HG02840 (cell line): Measurements from ENCODE around the gene SDK1.

Experiments used
- ATAC-seq: cut with Tn5 transposase; IDR thresholded peaks from one replicate; pipeline ENCODE4 v1.9.1; 2021; ENCODE audit warnings: mild to moderate bottlenecking, moderate library complexity, moderate number of reproducible peaks; ENCODE audit not compliant: unreplicated experiment, low FRiP score

SDK1 gene

DNA sequence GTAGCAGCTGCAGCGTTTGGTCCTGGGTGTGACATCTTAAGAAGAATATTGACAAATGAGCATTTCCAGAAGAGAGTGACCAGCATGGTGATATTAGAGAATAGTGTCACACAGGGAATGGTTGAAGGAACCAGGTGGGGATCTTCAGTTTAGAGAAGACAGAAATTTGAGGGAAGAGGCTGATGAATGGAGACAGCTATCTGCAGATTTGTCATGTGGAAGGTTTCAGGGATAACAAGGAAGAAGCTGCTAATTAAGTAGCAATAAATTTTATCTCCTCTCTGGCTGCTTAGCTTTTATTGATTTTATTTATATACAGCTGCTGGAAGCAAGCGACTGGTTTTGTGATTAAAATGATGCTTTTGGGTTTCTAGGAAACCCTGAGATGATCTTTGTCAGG lies 26.0 kb downstream of the SDK1 start:
- ATAC-seq, result no peak

DNA sequence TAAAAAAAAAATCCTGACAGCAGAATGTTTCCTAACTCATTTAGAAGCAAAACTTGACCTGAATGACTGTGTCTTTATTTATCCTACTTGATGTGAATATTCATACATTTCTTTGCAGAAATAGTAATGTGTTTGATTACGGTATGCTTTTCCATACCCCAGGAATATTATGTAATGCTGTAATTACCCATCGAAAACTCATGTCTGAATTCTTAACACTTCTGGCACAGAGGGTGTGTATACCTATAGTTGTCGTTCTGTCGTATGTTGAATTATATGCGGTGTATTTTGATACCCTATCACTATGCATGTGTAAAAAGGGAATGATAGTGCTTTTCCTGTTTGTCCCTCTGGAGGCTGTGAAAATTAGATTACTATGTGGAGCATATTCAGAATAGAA lies 26.6 kb downstream of the SDK1 start:
- no peak for ATAC-seq

DNA sequence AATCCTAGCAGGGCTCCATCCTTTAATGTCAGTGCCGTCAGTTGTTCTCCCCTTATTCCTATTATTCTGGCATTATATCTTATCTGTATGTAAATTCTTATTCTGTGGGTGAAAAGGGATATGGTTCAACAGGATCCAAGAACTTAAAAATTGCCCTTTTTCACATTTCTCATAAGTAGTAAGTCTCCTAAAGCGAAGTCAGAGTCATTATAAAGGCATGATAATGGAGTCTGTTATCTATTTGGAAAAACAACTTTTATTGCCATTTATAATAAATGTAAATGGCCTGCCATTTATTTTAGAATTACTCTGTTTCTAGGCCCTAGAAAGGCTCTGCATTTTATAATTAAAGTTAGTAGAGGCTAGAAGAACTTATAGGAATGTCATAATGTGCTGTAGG lies 31.3 kb downstream of the SDK1 start:
- no peak for ATAC-seq

DNA sequence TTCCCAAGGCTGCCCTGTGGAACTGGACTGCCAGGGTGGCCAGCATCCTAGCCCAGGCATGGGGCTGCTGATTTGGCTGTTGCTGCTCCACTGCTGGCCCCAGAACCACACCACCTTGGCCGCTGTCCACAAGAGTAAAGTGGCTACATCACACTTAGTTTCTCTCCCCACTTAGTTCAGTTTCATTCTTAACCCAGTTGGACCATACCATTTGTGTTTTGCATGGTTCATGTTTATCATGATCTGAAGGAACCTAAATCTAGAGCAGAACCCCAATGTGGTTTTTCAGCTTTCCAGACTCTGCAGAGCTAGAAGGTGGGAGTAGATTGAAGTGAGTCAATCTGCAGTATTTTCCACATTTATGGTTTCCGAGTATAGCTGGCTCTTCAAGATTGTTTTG lies 32.8 kb downstream of the SDK1 start:
- ATAC-seq, result no peak

DNA sequence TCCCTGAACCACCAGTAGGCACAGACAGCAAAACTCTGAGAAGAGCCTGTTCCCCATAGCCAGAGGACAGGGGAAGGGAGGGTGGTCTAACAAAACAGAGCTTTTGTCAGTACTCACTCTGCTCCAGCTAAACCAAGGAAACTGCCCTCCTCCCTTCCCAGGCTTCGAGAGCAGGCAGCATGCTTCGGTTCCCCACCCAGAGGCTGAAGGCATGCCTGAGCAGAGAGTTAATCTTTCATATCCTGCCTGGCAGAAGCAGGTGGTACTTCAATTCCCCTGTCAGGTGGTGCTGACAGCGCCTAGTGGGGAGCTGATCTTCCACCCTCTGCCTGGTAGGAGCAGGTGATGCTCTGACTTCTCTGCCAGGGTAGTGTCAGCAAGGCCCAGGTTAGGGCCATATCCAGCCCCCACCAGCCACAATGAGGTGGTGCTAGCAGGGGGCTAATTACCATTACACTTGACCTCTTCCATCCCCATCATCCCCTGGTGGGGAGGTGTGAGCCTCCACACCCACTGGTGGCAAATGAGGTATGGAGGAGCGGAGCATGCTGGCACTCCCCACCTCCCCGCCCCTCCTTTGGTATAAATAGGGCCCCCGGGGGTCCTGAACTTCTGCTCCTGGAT lies 35.1 kb downstream of the SDK1 start:
- ATAC-seq, result no peak

DNA sequence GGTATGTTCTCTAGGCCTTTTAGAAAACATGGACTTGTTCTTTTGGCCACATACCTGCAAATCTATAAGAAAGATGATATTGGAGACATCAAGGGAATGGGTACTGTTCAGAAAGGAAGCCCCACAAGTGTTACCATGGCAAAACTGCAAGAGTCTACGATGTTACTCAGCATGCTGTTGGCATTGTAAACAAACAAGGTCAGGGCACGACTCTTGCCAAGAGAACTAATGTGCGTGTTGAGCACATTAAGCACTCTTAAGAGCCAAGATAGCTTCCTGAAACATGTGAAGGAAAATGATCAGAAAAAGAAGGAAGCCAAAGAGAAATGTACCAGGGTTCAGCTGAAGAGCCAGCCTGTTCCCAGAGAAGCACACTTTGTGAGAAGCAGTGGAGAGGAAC lies 37.1 kb downstream of the SDK1 start:
- no peak for ATAC-seq

DNA sequence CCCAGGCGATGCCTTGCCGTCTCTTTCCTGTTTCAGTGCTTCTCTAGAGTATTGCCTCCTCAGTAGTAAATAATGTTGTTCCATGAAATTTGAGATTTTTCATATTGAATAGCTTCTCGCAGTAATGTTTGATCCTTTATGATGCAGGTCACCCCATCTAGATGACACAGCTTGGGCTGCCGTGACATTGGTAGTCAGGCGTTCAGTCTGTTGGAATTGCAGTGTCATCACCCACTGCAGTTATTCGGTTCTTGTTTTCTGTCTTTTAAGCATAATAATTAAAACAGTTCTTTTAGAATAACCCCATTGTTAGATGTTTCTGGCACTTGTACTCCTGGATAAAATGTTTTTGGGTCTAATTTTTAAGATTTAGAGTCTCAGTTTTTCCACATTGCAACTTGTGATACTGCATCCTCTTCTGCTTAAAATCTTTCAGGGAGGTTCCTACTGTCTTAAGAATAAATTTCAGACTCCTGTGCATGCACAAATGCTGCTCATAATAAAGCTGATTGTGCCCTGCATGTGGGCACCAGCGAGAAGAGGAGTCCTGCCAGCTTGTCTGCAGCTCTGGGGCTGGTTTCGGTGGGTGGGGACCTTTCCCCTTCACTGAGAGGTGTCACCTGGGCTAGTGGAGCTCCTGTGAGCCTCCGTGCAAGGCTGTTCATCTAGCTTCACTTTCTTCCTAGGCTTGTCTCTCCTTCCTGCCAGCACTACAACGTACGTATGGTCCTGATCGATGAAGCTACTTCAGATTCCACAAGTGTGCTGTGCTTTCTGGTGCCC lies 44.8 kb downstream of the SDK1 start:
- ATAC-seq, result no peak

DNA sequence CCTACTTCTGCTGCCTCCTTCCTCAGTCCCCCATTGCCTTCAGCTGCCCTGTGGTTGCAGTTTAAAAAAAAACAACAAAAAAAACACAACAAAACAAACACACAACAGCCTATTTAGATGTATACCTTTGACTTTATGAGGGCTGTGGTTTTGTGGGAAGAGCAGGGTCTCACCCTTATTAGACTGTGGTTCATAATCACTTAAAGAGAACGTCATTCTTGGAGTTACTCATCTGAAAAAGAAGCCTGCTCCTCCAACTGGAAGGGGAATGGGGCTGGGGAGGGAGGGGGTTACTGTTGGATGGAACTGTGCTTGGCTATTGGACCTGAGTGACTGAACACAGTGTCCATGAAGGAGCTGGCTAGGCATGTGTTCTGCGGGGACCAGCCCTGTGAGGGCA lies 48.1 kb downstream of the SDK1 start:
- no peak for ATAC-seq

DNA sequence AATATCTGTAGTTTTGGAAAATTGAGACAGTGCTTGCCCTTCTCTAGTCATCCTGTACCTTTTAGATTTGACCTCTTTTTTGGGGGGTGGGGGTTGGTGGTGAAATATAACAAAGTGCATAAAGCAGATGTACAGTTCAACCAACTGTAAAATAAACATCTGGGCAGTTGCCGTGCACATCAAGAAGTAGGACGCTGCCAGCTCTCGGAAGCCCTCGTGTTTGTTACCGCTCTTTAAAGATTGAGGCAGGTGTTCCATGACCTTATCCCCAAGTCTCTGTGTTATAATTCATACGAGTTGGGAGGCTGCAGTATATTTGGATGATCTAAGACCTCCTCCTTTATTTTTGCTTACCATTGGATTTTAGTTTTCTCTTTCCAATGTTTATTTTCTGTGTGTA lies 55.1 kb downstream of the SDK1 start:
- ATAC-seq, result no peak

DNA sequence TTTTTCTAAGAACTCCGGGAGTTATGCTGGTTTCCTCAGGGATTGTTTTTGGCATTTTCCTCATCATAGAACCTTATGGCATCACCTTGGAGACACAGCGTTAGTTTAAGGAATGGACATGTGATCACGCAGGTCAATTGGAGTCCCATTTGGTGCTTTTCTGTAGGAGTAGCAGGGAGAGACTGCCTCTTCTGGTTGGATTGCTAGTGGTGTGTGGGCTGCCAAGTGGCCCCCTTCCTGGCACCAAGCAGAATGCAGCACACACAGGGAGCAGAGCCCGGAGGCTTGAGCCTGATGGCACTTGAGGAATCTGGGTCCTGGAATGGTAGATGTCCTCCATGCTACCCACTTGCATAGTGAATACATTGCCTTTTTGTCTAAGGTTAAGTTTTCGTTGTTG lies 57.9 kb downstream of the SDK1 start:
- ATAC-seq, result no peak

DNA sequence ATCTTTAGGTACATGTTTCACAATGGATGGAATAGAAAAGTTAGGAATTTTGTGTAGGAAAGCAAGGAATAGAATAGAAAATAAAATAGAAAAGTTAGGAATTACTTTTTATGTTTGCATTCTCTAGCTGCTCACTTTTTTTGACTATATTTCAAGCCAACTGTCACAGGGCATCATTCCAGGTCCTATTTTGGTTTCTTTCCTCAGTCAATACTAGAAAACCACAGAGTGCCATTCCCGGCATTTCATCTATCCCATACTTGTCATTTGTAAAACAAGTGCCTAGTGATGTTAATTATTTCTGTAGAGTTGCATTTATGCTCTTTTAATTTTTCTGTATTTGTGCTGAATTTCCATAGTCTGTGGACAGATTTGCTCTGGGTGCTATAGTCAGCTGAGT lies 66.2 kb downstream of the SDK1 start:
- ATAC-seq, result no peak

DNA sequence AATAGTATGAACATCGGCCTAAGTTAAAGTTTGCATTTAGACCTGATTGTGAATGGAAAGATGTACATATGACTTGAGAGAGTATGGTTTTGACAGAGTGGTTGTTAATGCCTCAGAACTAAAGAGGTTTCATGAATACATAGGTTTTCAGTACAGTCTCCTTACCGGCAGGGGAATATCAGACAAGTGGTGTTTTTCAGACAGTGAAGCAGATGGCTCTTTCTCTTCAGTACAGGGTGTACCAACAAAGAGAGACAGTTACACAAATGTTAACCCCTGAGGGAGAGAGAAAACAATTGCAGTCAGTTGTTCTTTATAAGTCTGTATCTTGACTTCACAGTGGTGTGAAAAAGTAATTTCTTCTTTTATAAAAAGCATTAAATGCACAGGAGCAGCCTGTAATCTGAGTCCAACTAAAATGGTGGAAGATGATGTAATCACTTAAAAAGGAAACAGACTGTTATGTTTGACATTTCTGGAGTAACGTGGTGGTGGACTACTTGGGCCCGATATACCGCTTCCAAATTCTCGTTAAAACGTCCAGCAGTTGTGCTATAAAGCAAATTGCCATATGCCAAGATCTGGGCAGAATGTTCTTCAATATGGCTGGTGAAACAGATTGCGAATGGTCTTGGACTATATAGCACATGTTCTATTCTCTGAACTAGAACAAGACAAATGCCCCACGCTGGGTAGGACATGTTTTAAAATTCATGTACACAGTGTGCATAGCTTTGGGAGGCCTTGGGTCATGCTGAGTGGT lies 69.2 kb downstream of the SDK1 start:
- ATAC-seq, result no peak

DNA sequence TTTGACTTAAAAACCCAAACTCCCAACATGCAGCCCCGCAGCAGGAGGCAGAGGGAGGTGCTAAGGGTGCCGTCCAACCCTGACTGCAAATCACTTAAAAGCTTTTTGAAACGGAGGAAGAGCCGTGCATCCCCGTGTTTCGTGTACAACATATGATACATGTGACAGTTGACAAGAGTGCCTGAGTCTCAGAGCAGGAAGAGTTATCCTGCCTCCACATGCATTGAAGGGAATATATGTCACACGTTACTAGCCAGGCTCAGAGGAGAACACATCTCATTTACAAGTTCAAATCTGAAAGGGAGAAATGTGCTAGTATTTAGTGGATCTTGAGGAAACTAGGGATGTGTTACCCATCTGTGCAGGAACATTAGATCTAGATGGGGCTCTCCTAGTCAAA lies 69.9 kb downstream of the SDK1 start:
- ATAC-seq, result no peak

DNA sequence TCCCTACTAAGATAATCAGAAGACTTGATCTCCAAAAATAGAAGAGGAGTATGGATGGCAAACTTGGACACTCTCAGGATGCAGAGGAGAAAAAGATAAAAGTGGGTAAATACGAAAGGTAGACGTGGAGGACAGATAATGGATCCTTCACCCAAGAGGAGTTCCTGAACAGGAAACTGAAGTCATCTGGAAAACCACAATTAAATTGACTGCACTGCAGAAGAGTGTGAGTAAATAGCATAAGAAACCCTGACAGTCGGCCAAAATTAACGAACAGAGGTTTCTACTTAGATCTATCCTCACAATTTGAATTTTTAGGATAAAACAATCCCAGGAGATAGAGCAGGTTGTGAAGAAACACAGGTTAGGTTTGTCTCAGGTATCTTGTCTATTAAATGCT lies 70.5 kb downstream of the SDK1 start:
- ATAC-seq, result no peak

DNA sequence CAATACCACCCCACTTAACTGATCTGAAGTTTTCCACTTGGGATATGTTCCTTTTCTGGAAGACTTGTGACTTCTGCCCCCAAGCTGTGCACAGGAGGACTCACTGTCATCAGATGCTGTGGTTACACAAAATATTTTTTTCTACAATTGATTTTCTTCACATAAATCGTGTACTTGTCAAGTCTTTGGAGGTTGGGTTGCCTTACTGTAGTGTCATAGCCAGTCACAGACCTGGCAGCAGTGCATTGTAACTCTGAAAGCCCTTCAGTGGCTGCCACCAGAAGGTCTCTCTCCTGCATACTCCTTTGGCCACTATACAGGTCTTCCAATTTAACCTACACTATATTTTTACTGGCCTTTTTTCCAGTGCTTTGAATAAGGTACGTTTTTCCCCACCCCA lies 73.2 kb downstream of the SDK1 start:
- no peak for ATAC-seq

DNA sequence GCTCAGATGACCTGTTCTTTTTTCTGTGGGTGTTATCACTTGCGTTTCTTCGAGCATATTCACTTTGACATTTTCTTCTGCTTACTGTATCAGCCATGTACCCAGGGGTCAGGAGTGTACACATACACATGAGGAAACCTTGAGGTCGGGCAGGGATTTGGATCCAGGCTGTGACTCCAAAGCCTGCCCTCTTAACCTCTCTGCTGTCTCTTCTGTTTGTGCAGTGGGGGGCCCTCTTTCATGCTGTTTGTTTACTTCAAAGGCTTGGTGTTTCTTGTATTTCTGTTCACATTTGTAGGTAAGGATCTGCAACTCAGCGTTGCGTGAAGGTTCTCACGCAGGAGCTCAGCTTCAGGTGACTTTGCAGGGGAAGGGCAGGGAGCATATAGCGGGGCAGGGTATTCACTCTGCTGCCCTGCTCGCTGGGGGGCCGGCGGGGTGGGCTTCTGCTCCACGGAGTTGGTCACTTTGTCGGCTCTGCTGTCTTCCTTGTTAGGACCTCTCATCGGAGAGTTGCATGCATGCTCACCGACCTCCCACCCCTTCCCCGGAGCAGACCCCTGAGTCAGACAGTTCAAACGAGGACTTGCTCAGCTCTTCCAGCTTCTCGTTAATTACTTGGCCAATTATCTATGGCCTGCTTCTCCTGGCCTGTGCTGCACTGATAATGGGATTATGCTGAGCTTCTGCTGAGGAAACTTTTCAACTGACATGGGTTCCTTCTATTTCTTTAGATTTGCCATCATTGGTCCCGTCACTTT lies 77.5 kb downstream of the SDK1 start:
- ATAC-seq, result no peak

DNA sequence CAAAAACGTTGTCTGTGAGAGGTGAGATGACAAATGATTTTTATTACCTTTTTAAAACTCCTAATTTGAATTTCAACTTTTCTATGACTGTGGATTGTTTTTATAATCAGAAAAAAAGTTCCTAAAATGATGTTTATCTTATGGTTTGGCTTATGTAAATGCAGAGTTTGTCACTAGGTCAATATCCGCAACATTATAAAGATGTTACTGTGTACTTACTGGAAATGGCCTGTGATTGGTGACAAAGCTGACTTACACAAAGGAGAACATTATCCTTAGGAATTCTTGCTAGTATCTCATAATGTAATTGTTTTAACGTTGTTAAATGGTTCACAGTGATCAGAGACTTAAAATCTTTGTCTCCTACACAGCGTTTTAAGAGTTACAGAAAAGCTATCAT lies 79.0 kb downstream of the SDK1 start:
- ATAC-seq, result no peak

DNA sequence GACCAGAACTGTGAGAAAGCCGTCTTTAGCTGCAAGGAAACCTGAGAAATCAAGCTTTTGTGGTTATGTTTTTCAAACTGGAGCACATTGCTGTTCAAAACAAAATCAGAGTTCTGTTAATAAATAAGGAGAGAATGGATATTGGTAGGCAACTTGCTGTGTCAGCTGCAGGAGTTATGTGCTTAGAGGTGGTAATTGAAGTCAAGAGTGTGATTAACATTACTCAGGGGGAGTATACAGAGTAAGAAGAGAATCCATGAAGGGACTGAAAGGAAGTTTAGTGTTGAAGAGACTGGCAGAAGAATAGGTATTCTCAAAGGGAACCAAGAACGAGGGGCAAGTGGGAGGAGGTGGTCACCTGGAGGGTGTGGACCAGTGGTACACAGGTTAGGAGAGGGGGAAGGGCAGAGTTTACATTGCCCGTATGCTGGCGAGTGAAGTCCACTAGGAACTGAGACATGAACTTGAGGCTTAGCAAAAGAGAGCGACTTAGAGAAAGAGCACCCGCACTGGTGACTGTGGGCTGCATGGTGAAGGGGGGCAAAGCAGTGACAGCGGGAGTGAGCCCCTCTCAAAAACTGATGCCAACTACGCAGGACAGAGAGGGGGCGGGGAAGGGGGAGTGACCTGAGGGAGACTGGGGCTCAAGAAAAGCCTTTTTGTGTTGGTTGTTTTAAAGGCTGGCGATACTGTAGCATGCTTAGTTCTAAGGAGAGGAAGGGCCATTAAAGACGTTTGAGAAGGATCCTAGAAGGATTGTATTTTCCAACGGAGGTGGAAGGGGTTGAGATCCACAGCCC lies 80.0 kb downstream of the SDK1 start:
- no peak for ATAC-seq

DNA sequence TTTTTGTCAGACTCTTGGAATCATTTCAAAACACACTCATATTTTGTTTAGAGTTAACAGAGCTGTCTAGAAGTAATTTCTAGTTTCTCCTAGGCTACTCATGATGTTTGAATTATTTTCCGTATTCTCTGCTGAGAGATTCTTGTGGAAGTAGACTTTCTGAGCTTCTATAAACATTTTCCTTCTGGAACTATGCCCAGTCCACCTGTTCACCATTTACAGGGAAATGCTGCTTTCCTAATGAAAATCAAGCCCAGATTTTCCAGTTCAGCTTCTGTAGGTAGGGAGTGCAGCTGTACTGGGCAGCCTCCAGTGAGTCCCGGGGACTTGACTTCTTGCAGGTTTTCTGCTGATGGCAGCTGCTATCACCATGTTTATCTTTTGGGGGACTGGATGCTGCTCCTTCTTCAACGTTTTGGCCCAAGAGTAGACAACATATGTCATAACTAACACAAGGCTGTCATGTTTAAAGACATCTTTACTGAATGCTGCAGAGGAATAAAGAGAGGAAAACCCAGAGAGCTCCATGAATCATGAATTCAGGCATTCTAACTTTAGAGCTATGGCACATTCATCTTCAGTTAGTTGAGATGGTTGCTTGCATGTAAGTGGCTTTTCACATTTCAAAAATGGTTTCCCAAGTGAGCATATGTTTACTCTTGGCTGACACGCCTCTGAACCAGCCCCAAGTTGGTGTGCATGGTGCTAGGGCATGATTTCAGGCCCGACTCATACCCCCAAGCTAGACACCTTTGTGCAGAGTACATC lies 85.6 kb downstream of the SDK1 start:
- no peak for ATAC-seq
